ENCODE results near the gene APRT.

DNA sequence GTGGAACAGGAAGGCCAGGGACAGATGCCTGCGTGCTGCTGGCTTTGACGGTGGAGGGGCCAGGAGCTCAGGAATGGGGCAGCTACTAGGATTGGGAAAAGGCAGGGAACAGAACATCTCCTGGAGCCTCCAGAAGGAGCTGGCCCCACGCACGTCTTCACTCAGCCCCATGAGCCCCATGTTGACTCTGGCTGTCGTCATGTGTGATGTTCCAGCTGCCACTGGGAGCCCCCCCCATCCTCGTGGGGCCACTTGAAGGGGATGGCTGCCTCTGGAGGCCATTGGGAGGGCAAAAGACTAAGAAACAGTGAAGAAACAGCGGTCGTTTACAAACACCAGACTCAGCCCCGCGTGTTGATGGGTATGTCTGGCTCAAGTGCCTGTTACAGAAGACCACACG lies 18.5 kb upstream of the APRT start:
- TF ChIP-seq, protein P1, sequence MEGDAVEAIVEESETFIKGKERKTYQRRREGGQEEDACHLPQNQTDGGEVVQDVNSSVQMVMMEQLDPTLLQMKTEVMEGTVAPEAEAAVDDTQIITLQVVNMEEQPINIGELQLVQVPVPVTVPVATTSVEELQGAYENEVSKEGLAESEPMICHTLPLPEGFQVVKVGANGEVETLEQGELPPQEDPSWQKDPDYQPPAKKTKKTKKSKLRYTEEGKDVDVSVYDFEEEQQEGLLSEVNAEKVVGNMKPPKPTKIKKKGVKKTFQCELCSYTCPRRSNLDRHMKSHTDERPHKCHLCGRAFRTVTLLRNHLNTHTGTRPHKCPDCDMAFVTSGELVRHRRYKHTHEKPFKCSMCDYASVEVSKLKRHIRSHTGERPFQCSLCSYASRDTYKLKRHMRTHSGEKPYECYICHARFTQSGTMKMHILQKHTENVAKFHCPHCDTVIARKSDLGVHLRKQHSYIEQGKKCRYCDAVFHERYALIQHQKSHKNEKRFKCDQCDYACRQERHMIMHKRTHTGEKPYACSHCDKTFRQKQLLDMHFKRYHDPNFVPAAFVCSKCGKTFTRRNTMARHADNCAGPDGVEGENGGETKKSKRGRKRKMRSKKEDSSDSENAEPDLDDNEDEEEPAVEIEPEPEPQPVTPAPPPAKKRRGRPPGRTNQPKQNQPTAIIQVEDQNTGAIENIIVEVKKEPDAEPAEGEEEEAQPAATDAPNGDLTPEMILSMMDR (IDR thresholded peaks at IDR 0.05; ENCODE audit: control extremely low read depth in 1 of 3, insufficient read depth in 1 of 3, low read depth in 1 of 3, low read length in 3 of 3), result no peak
- TF ChIP-seq CHD2 (IDR thresholded peaks at IDR 0.05; ENCODE audit: low read length) (no peak), TAF1 (IDR thresholded peaks at IDR 0.05; ENCODE audit: low read depth, low read length) (no peak)

All from H1 (cell line).